Left lung (tissue), 10 donors: ENCODE measurements around the gene MPP3. TPM values are rescaled to one million over a fixed set of nuclear protein-coding genes. Genes with fewer than 3 reads are reported as not detected.

ENCODE experiments used
- ATAC-seq: fragments of 200-7000 bp; cut with Tn5 transposase; one replicate; pipeline ENCODE4 v1.9.1; 2020; ENCODE audit warnings: moderate library complexity
- DNase-seq, 4 donors: peaks; one replicate each; pipeline ENCODE4 v3.0.0-alpha.2; 2013 to 2020
- H3K27ac ChIP-seq, 2 donors: fragments of 200-600 bp; sonication (generic) in 1 of 2; one replicate each; pipeline versions ENCODE4 v1.5.0 to v1.8.0; 2020 to 2021
- H3K27me3 ChIP-seq, 2 donors: fragments of 200-600 bp; sonication (generic) in 1 of 2; one replicate each; pipeline versions ENCODE4 v1.5.0 to v1.8.0; 2020 to 2021
- H3K36me3 ChIP-seq, 2 donors: fragments of 200-600 bp; sonication (generic) in 1 of 2; one replicate each; pipeline versions ENCODE4 v1.5.0 to v1.8.0; 2020 to 2021
- H3K4me1 ChIP-seq, 2 donors: fragments of 200-600 bp; one replicate each; pipeline ENCODE4 v1.8.0; 2021
- H3K4me3 ChIP-seq, 2 donors: fragments of 200-600 bp; sonication (generic) in 1 of 2; one replicate each; pipeline versions ENCODE4 v1.5.0 to v1.8.0; 2020 to 2021; ENCODE audit warnings: mild to moderate bottlenecking in 1 of 2
- H3K9me3 ChIP-seq, 2 donors: fragments of 200-600 bp; sonication (generic) in 1 of 2; one replicate each; pipeline versions ENCODE4 v1.5.0 to v1.8.0; 2020 to 2021
- CTCF ChIP-seq, 2 donors: fragments of 200-600 bp; sonication (generic) in 1 of 2; IDR thresholded peaks; one replicate each; pipeline versions ENCODE4 v1.5.0 to v1.8.0; 2021; ENCODE audit warnings: antibody characterized with exemption in 2 of 2
- intact Hi-C, 2 donors: fragments of 100-400 bp; cut with DNase I; formaldehyde crosslinking; loops; one replicate each; pipeline versions ENCODE4 v1.11.2 to v1.14.2; 2022
- polyA plus RNA-seq, 6 donors: library from polyadenylated mRNA; unstranded; fragments of 120-200 nt; gene quantifications; one replicate each; pipeline ENCODE4 v1.2.1, GENCODE V29; 2013; ENCODE audit not compliant: insufficient read length in 6 of 6
- total RNA-seq, 2 donors: library from RNA; stranded (reverse); fragmentation: NEBNext Ultra II Directional; extraction: Animal tissue kit (Norgen Biotek cat#: 25700); gene quantifications; one replicate each; pipeline ENCODE4 v1.2.1, GENCODE V29; 2021
- donor health status: DM: no; HTN: yes; CAD: no.
- donor health status: DM: no; HTN: no; CAD: no.

The MPP3 gene
- total and polyA plus RNA-seq, 8 donors = 8.0 to 17.9 (median 13.0) TPM

- ATAC-seq = no peak
- TF ChIP-seq CTCF (IDR thresholded peaks at IDR 0.05) = no peak
- H3K27ac ChIP-seq = no peak overlapping the region
- no peak overlapping the region for H3K4me3 ChIP-seq
- H3K36me3 ChIP-seq = no peaks in the 10 kb centered on the region
- H3K27me3 ChIP-seq = no peaks in the 10 kb centered on the region
- DNase-seq = peak in 1 of 4 donors; percentile 79
- intact Hi-C loops = no loop called here
- H3K4me1 ChIP-seq = no peaks in the 10 kb centered on the region
- no peaks in the 10 kb centered on the region for H3K9me3 ChIP-seq
Observed at GRCh38 chr17:43879723-43880419, 46.9 kb upstream of the MPP3 start.

GRCh38 chr17:43878260-43879175 lies 45.6 kb upstream of the MPP3 start:
- DNase-seq (peak; percentile 46 to 92 (median 74)), ATAC-seq (peak; percentile 96)
- Histone ChIP-seq H3K4me1 (no peaks in the 10 kb centered on the region), H3K36me3 (no peaks in the 10 kb centered on the region), H3K27me3 (no peaks in the 10 kb centered on the region), H3K27ac (no peak overlapping the region), H3K4me3 (no peak overlapping the region), H3K9me3 (no peaks in the 10 kb centered on the region)
- intact Hi-C loops = no loop called here
- TF ChIP-seq CTCF (IDR thresholded peaks at IDR 0.05) = peak; percentile 92 to 95

GRCh38 chr17:43877451-43878155 lies 44.7 kb upstream of the MPP3 start:
- Histone ChIP-seq H3K27ac (no peak overlapping the region), H3K36me3 (no peaks in the 10 kb centered on the region), H3K4me3 (no peak overlapping the region), H3K4me1 (no peaks in the 10 kb centered on the region), H3K27me3 (no peaks in the 10 kb centered on the region), H3K9me3 (no peaks in the 10 kb centered on the region)
- no peak for TF ChIP-seq CTCF (IDR thresholded peaks at IDR 0.05)
- ATAC-seq (no peak), DNase-seq (no peak)
- intact Hi-C loops = no loop called here

- no peaks in the 10 kb centered on the region for H3K27me3 ChIP-seq
- intact Hi-C loops = no loop called here
- no peaks in the 10 kb centered on the region for H3K4me1 ChIP-seq
- no peak overlapping the region for H3K4me3 ChIP-seq
- DNase-seq = no peak
- no peak overlapping the region for H3K27ac ChIP-seq
- TF ChIP-seq CTCF (IDR thresholded peaks at IDR 0.05) = no peak
- H3K9me3 ChIP-seq = no peaks in the 10 kb centered on the region
- H3K36me3 ChIP-seq = no peaks in the 10 kb centered on the region
- no peak for ATAC-seq
Observed at GRCh38 chr17:43877031-43877430, 44.1 kb upstream of the MPP3 start.
